ENCODE measurements around the gene SPTBN5. TPM values are rescaled to one million over a fixed set of nuclear protein-coding genes. Genes with fewer than 3 reads are reported as not detected.

SPTBN5 gene
- total RNA-seq, 1 experiment from 2014 or later, result 1.2 TPM

DNA sequence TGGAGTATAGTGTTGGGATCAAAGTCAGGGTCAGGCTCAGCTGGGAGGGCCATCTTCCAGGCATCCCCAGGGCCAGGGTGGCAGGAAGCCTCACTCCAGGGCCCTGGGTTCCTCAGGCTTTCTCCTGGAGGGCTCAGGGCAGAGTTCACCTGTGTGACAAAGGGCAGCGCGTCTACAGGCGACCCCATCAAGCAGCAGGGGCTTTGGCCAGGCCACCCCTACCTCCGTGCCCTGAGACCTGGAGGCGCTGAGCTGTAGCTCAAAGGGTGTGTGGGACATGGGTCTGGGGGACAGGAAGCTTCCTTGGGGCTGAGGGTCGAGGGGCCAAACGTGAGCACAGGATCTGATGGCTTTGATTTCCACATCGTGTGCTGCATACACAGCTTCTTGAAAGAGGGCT is 12.8 kb downstream of the SPTBN5 start:
- Mint-ChIP-seq H3K27me3 (ENCODE audit: low read depth) (peaks cover 33% of the 10 kb centered on the region), H3K4me1 (peaks cover 8% of the 10 kb centered on the region), H3K4me3 (peak overlapping the region; percentile 51), H3K36me3 (no peaks in the 10 kb centered on the region), H3K9me3 (no peaks in the 10 kb centered on the region), H3K27ac (no peak overlapping the region)
- DNase-seq (ENCODE audit: low spot score) (no peak), ATAC-seq (no peak)
- ChIA-PET CTCF (interaction anchor here (1.0 to 2.1 kb wide), 5 partner anchors 10 to 107 kb away, joined by 3 to 9 read pairs (median 8); partner anchors contain the start of gene MAPKBP1), POLR2A (interaction anchor here (0.6 to 1.1 kb wide), 2 partner anchors 28 to 48 kb away, joined by 3 read pairs; no protein-coding TSS in a partner anchor)
- TF ChIP-seq ZNF121 (CRISPR knock-in tag; IDR thresholded peaks at IDR 0.05) (no peak), SMAD3 (CRISPR knock-in tag; IDR thresholded peaks at IDR 0.05; ENCODE audit: borderline replicate concordance) (no peak), NFATC4 (CRISPR knock-in tag; IDR thresholded peaks at IDR 0.05) (no peak), IRF2 (CRISPR knock-in tag; IDR thresholded peaks at IDR 0.05; ENCODE audit: borderline replicate concordance, low read depth) (no peak), FOXK1 (CRISPR knock-in tag; IDR thresholded peaks at IDR 0.05) (no peak), ELF4 (CRISPR knock-in tag; IDR thresholded peaks at IDR 0.05; ENCODE audit: low read depth) (no peak), EMX1 (CRISPR knock-in tag; IDR thresholded peaks at IDR 0.05) (no peak), ETV6 (CRISPR knock-in tag; IDR thresholded peaks at IDR 0.05) (no peak), TCF7 (CRISPR knock-in tag; IDR thresholded peaks at IDR 0.05; ENCODE audit: low read depth) (no peak), CREB1 (CRISPR knock-in tag; IDR thresholded peaks at IDR 0.05) (no peak)
- TF ChIP-seq, protein P1, sequence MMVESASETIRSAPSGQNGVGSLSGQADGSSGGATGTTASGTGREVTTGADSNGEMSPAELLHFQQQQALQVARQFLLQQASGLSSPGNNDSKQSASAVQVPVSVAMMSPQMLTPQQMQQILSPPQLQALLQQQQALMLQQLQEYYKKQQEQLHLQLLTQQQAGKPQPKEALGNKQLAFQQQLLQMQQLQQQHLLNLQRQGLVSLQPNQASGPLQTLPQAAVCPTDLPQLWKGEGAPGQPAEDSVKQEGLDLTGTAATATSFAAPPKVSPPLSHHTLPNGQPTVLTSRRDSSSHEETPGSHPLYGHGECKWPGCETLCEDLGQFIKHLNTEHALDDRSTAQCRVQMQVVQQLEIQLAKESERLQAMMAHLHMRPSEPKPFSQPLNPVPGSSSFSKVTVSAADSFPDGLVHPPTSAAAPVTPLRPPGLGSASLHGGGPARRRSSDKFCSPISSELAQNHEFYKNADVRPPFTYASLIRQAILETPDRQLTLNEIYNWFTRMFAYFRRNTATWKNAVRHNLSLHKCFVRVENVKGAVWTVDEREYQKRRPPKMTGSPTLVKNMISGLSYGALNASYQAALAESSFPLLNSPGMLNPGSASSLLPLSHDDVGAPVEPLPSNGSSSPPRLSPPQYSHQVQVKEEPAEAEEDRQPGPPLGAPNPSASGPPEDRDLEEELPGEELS (CRISPR knock-in tag; IDR thresholded peaks at IDR 0.05), result no peak
- TF ChIP-seq, protein P2, sequence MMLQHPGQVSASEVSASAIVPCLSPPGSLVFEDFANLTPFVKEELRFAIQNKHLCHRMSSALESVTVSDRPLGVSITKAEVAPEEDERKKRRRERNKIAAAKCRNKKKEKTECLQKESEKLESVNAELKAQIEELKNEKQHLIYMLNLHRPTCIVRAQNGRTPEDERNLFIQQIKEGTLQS (CRISPR knock-in tag; conservative IDR thresholded peaks at IDR 0.05), result no peak
- TF ChIP-seq, protein P3, sequence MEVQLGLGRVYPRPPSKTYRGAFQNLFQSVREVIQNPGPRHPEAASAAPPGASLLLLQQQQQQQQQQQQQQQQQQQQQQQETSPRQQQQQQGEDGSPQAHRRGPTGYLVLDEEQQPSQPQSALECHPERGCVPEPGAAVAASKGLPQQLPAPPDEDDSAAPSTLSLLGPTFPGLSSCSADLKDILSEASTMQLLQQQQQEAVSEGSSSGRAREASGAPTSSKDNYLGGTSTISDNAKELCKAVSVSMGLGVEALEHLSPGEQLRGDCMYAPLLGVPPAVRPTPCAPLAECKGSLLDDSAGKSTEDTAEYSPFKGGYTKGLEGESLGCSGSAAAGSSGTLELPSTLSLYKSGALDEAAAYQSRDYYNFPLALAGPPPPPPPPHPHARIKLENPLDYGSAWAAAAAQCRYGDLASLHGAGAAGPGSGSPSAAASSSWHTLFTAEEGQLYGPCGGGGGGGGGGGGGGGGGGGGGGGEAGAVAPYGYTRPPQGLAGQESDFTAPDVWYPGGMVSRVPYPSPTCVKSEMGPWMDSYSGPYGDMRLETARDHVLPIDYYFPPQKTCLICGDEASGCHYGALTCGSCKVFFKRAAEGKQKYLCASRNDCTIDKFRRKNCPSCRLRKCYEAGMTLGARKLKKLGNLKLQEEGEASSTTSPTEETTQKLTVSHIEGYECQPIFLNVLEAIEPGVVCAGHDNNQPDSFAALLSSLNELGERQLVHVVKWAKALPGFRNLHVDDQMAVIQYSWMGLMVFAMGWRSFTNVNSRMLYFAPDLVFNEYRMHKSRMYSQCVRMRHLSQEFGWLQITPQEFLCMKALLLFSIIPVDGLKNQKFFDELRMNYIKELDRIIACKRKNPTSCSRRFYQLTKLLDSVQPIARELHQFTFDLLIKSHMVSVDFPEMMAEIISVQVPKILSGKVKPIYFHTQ (CRISPR knock-in tag; IDR thresholded peaks at IDR 0.05), result no peak
- TF ChIP-seq, protein P4, sequence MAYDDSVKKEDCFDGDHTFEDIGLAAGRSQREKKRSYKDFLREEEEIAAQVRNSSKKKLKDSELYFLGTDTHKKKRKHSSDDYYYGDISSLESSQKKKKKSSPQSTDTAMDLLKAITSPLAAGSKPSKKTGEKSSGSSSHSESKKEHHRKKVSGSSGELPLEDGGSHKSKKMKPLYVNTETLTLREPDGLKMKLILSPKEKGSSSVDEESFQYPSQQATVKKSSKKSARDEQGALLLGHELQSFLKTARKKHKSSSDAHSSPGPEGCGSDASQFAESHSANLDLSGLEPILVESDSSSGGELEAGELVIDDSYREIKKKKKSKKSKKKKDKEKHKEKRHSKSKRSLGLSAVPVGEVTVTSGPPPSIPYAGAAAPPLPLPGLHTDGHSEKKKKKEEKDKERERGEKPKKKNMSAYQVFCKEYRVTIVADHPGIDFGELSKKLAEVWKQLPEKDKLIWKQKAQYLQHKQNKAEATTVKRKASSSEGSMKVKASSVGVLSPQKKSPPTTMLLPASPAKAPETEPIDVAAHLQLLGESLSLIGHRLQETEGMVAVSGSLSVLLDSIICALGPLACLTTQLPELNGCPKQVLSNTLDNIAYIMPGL (CRISPR knock-in tag; IDR thresholded peaks at IDR 0.05), result no peak

DNA sequence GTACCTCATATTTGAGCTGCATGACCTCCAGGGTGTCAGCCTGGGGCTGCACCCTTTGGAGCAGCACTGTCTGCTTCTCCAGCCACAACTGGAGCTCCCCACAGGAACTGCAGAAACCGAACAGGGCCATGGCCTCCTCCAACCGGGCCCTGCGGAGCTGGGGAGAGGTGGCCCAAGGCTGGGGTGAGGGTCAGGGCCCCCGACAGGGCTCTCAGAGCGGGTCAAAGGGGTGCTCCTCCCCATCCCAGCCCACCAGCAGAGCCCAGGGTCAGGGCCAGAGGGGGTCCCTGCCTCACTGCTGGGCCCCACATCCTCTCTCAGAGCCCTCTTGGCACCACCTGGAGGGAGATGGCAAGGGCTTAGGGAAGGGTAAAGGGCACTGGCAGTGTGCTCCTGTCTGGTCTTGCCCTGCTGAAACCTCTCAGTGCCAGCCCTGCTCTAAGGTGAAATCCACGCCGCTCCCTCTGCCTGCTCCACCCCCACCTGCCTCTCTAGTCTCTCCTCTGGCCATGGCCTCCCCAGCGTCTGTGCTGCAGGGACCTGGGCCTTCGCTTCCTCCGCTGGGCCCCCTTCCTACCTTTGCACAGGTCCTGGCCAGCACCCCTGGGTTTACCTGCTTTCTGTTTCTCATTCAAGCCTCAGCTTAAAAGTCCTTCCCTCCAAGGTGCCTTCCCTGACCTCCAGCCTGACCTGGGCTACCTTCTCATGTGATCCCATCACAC is 13.5 kb downstream of the SPTBN5 start:
- ATAC-seq (no peak), DNase-seq (ENCODE audit: low spot score) (no peak)
- H3K36me3 Mint-ChIP-seq, result no peaks in the 10 kb centered on the region
- peaks cover 33% of the 10 kb centered on the region for H3K27me3 Mint-ChIP-seq (ENCODE audit: low read depth)
- H3K4me3 Mint-ChIP-seq, result no peak overlapping the region
- H3K9me3 Mint-ChIP-seq, result no peaks in the 10 kb centered on the region
- CTCF ChIA-PET, result interaction anchor here (1.1 to 1.9 kb wide), 3 partner anchors 22 to 106 kb away, joined by 8 to 9 read pairs (median 8); partner anchors contain the start of gene MAPKBP1
- H3K27ac Mint-ChIP-seq, result no peak overlapping the region
- POLR2A ChIA-PET, result interaction anchor here (0.6 to 1.1 kb wide), 2 partner anchors 27 to 48 kb away, joined by 3 read pairs; no protein-coding TSS in a partner anchor
- H3K4me1 Mint-ChIP-seq, result peaks cover 8% of the 10 kb centered on the region
- TF ChIP-seq ZNF232 (CRISPR knock-in tag; IDR thresholded peaks at IDR 0.05) (no peak), EMX1 (CRISPR knock-in tag; IDR thresholded peaks at IDR 0.05) (no peak), ZNF396 (CRISPR knock-in tag; IDR thresholded peaks at IDR 0.05; ENCODE audit: borderline replicate concordance) (no peak), ESRRA (CRISPR knock-in tag; IDR thresholded peaks at IDR 0.05; ENCODE audit: borderline replicate concordance) (no peak)
- TF ChIP-seq, protein P1 (CRISPR knock-in tag; IDR thresholded peaks at IDR 0.05), result no peak
- TF ChIP-seq, protein P5, sequence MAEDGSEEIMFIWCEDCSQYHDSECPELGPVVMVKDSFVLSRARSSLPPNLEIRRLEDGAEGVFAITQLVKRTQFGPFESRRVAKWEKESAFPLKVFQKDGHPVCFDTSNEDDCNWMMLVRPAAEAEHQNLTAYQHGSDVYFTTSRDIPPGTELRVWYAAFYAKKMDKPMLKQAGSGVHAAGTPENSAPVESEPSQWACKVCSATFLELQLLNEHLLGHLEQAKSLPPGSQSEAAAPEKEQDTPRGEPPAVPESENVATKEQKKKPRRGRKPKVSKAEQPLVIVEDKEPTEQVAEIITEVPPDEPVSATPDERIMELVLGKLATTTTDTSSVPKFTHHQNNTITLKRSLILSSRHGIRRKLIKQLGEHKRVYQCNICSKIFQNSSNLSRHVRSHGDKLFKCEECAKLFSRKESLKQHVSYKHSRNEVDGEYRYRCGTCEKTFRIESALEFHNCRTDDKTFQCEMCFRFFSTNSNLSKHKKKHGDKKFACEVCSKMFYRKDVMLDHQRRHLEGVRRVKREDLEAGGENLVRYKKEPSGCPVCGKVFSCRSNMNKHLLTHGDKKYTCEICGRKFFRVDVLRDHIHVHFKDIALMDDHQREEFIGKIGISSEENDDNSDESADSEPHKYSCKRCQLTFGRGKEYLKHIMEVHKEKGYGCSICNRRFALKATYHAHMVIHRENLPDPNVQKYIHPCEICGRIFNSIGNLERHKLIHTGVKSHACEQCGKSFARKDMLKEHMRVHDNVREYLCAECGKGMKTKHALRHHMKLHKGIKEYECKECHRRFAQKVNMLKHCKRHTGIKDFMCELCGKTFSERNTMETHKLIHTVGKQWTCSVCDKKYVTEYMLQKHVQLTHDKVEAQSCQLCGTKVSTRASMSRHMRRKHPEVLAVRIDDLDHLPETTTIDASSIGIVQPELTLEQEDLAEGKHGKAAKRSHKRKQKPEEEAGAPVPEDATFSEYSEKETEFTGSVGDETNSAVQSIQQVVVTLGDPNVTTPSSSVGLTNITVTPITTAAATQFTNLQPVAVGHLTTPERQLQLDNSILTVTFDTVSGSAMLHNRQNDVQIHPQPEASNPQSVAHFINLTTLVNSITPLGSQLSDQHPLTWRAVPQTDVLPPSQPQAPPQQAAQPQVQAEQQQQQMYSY (CRISPR knock-in tag; IDR thresholded peaks at IDR 0.05), result no peak
